HEK293 (cell line): Measurements from ENCODE around the gene KCP.

Experiments
- CTCF ChIA-PET: fragments of 350-600 bp; formaldehyde crosslinking; extraction: SDS; loops from one replicate; lab custom pipeline; 2021; ENCODE audit warnings: antibody characterized with exemption; lab: Yijun Ruan, JAX
- POLR2A ChIA-PET: fragments of 300-600 bp; formaldehyde crosslinking; extraction: SDS; loops from one replicate; lab custom pipeline; 2020; ENCODE audit warnings: antibody characterized with exemption, inconsistent platforms; lab: Yijun Ruan, JAX
- H3K27ac ChIP-seq: fragments of 200-500 bp; sonication (Bioruptor generic); 2 replicates; pipeline ENCODE4 v1.5.1; 2014; ENCODE audit warnings: low read depth, low read length, control low read depth, inconsistent platforms; ENCODE audit errors: extremely low read depth
- H3K36me3 ChIP-seq, 2 experiments: fragments of 200-500 bp in 1 of 2; sonication (Bioruptor generic) in 1 of 2; 1 replicate in 1 of 2; 2 replicates in 1 of 2; pipeline ENCODE4 v1.5.1; 2014 to 2017; ENCODE audit warnings: inconsistent platforms in 2 of 2, low read length in 2 of 2; ENCODE audit not compliant: control insufficient read depth in 2 of 2, insufficient read depth in 1 of 2
- H3K4me1 ChIP-seq: fragments of 200-500 bp; sonication (Bioruptor generic); 2 replicates; pipeline ENCODE4 v1.5.1; 2014; ENCODE audit warnings: mild to moderate bottlenecking, low read length, inconsistent platforms; ENCODE audit not compliant: control insufficient read depth, insufficient read depth
- H3K4me3 ChIP-seq: 2 replicates; pipeline ENCODE4 v1.5.1; 2011; ENCODE audit warnings: low read depth, mild to moderate bottlenecking, control low read depth, low read length, moderate library complexity
- H3K9me3 ChIP-seq: fragments of 200-500 bp; sonication (Bioruptor generic); 2 replicates; pipeline ENCODE4 v1.5.1; 2014; ENCODE audit warnings: low read depth, low read length, inconsistent platforms; ENCODE audit not compliant: control insufficient read depth, insufficient read depth
- EGR2 ChIP-seq: fragments of 450-650 bp; formaldehyde crosslinking; IDR thresholded peaks from 2 replicates; pipeline ENCODE4 v1.5.1; 2016; ENCODE audit warnings: low read depth, missing biosample characterization, missing genetic modification characterization
- FEZF1 ChIP-seq: fragments of 450-650 bp; formaldehyde crosslinking; IDR thresholded peaks from 2 replicates; pipeline ENCODE4 v1.5.1; 2016; ENCODE audit warnings: missing biosample characterization, missing genetic modification characterization
- IKZF3 ChIP-seq: fragments of 450-650 bp; IDR thresholded peaks from 2 replicates; pipeline ENCODE4 v1.5.0; 2018; ENCODE audit warnings: missing biosample characterization, mild to moderate bottlenecking, missing genetic modification characterization, moderate library complexity
- KLF10 ChIP-seq: fragments of 450-650 bp; IDR thresholded peaks from 2 replicates; pipeline ENCODE4 v1.5.1; 2018; ENCODE audit warnings: missing biosample characterization, mild to moderate bottlenecking, missing genetic modification characterization
- PRDM1 ChIP-seq: fragments of 450-650 bp; formaldehyde crosslinking; IDR thresholded peaks from 2 replicates; pipeline ENCODE4; 2016; ENCODE audit warnings: missing biosample characterization, missing genetic modification characterization
- SP7 ChIP-seq: fragments of 450-650 bp; formaldehyde crosslinking; IDR thresholded peaks from 2 replicates; pipeline ENCODE4 v1.5.1; 2016; ENCODE audit warnings: missing biosample characterization, missing genetic modification characterization
- ZBTB21 ChIP-seq: fragments of 450-650 bp; formaldehyde crosslinking; IDR thresholded peaks from 2 replicates; pipeline ENCODE4 v1.5.1; 2017; ENCODE audit warnings: missing biosample characterization, missing genetic modification characterization
- ZNF10 ChIP-seq: fragments of 450-650 bp; formaldehyde crosslinking; IDR thresholded peaks from 2 replicates; pipeline ENCODE4 v1.5.1; 2017; ENCODE audit warnings: missing biosample characterization, missing genetic modification characterization
- ZNF132 ChIP-seq: fragments of 450-650 bp; formaldehyde crosslinking; IDR thresholded peaks from 2 replicates; pipeline ENCODE4 v1.5.1; 2017; ENCODE audit warnings: missing biosample characterization, missing genetic modification characterization, borderline replicate concordance
- ZNF214 ChIP-seq: fragments of 450-650 bp; formaldehyde crosslinking; IDR thresholded peaks from 2 replicates; pipeline ENCODE4 v1.5.1; 2017; ENCODE audit warnings: missing biosample characterization, mild to moderate bottlenecking, missing genetic modification characterization, borderline replicate concordance
- ZNF302 ChIP-seq: fragments of 450-650 bp; formaldehyde crosslinking; IDR thresholded peaks from 2 replicates; pipeline ENCODE4 v1.5.1; 2016; ENCODE audit warnings: missing biosample characterization, missing genetic modification characterization, low read depth
- ZNF391 ChIP-seq: fragments of 450-650 bp; formaldehyde crosslinking; IDR thresholded peaks from 2 replicates; pipeline ENCODE4 v1.5.1; 2016; ENCODE audit warnings: low read depth, missing biosample characterization, missing genetic modification characterization, borderline replicate concordance
- ZNF48 ChIP-seq: fragments of 450-650 bp; formaldehyde crosslinking; IDR thresholded peaks from 2 replicates; pipeline ENCODE4 v1.5.1; 2016; ENCODE audit warnings: missing biosample characterization, missing genetic modification characterization
- ZNF560 ChIP-seq: fragments of 450-650 bp; formaldehyde crosslinking; IDR thresholded peaks from 2 replicates; pipeline ENCODE4 v1.5.1; 2017; ENCODE audit warnings: missing biosample characterization, missing genetic modification characterization, borderline replicate concordance
- ZNF561 ChIP-seq: fragments of 450-650 bp; IDR thresholded peaks from 2 replicates; pipeline ENCODE4 v1.5.1; 2018; ENCODE audit warnings: missing biosample characterization, missing genetic modification characterization, borderline replicate concordance
- ZNF626 ChIP-seq: fragments of 450-650 bp; sonication (Bioruptor Pico); formaldehyde crosslinking; IDR thresholded peaks from 2 replicates; pipeline ENCODE4 v1.5.1; 2018; ENCODE audit warnings: missing biosample characterization, missing genetic modification characterization, inconsistent platforms
- ZNF670 ChIP-seq: fragments of 450-650 bp; formaldehyde crosslinking; IDR thresholded peaks from 2 replicates; pipeline ENCODE4 v1.5.1; 2016; ENCODE audit warnings: missing biosample characterization, missing genetic modification characterization, low read depth
- ZNF701 ChIP-seq: fragments of 450-650 bp; formaldehyde crosslinking; IDR thresholded peaks from 2 replicates; pipeline ENCODE4 v1.5.1; 2016; ENCODE audit warnings: missing biosample characterization, missing genetic modification characterization
- ZNF791 ChIP-seq: fragments of 450-650 bp; formaldehyde crosslinking; IDR thresholded peaks from 2 replicates; pipeline ENCODE4 v1.5.1; 2016; ENCODE audit warnings: missing biosample characterization, missing genetic modification characterization
- ZNF837 ChIP-seq: fragments of 450-650 bp; formaldehyde crosslinking; IDR thresholded peaks from 2 replicates; pipeline ENCODE4 v1.5.1; 2016; ENCODE audit warnings: missing biosample characterization, missing genetic modification characterization
- ZNF843 ChIP-seq: fragments of 450-650 bp; formaldehyde crosslinking; IDR thresholded peaks from 2 replicates; pipeline ENCODE4 v1.5.1; 2016; ENCODE audit warnings: missing biosample characterization, missing genetic modification characterization
- TF ChIP-seq, protein P1 (sequence below): fragments of 450-650 bp; formaldehyde crosslinking; IDR thresholded peaks from 2 replicates; pipeline ENCODE4 v1.5.1; 2017; ENCODE audit warnings: missing biosample characterization, missing genetic modification characterization
- TF ChIP-seq, protein P2 (sequence below): fragments of 450-650 bp; formaldehyde crosslinking; IDR thresholded peaks from 2 replicates; pipeline ENCODE4 v1.5.1; 2016; ENCODE audit warnings: missing biosample characterization, missing genetic modification characterization
- TF ChIP-seq, protein P3 (sequence below): fragments of 450-650 bp; formaldehyde crosslinking; IDR thresholded peaks from 2 replicates; pipeline ENCODE4 v1.5.1; 2016; ENCODE audit warnings: missing biosample characterization, missing genetic modification characterization

Gene KCP

DNA sequence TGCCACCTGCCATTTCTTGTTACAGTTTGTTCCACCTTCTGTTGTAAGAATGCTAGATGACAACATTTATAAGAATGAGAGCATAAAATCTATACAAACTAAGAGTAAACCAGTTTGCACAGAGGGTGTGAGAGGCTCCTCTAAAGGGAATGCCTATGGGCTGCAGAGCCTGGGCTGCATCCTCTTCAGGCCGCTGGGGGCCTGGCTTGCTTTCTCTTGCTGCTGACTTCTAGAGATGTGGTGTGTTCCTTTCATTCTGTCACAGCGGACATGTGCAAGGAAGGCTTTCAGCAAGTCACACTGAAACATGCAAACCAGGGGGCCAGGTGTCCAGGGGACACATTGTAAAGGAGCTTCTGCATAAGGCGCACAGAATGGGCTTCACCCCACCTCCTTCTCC lies 55.0 kb downstream of the KCP start (continued):
- TF ChIP-seq PRDM1 (tag by site-specific recombination): no peak

DNA sequence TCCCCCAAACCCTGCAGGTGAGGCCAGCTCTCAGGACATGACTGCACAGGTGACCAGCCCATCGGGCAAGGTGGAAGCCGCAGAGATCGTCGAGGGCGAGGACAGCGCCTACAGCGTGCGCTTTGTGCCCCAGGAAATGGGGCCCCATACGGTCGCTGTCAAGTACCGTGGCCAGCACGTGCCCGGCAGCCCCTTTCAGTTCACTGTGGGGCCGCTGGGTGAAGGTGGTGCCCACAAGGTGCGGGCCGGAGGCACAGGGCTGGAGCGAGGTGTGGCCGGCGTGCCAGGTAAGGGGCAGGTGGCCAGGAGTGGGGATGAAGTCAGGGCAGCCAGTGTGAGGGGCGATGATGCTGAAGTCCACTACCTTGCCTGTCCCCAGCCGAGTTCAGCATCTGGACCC lies 56.1 kb downstream of the KCP start:
- ChIA-PET POLR2A (no interaction called here), CTCF (no interaction called here)
- H3K36me3 ChIP-seq: peaks cover 0 to 81% of the 10 kb centered on the region in 2 experiments; a peak in 1 of 3 replicates
- no peak overlapping the region for H3K27ac ChIP-seq
- TF ChIP-seq ZNF560 (tag by site-specific recombination): no peak
- no peak for TF ChIP-seq ZBTB21 (tag by site-specific recombination)
- TF ChIP-seq ZNF791 (tag by site-specific recombination): no peak
- TF ChIP-seq ZNF132 (tag by site-specific recombination): no peak
- TF ChIP-seq ZNF48: no peak
- no peak for TF ChIP-seq ZNF701 (tag by site-specific recombination)
- no peak for TF ChIP-seq ZNF214 (tag by site-specific recombination)
- TF ChIP-seq ZNF561 (tag by site-specific recombination): no peak
- TF ChIP-seq ZNF837 (tag by site-specific recombination): no peak
- no peak for TF ChIP-seq ZNF10 (tag by site-specific recombination)
- TF ChIP-seq, protein P1, sequence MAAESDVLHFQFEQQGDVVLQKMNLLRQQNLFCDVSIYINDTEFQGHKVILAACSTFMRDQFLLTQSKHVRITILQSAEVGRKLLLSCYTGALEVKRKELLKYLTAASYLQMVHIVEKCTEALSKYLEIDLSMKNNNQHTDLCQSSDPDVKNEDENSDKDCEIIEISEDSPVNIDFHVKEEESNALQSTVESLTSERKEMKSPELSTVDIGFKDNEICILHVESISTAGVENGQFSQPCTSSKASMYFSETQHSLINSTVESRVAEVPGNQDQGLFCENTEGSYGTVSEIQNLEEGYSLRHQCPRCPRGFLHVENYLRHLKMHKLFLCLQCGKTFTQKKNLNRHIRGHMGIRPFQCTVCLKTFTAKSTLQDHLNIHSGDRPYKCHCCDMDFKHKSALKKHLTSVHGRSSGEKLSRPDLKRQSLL: no peak
- TF ChIP-seq, protein P2, sequence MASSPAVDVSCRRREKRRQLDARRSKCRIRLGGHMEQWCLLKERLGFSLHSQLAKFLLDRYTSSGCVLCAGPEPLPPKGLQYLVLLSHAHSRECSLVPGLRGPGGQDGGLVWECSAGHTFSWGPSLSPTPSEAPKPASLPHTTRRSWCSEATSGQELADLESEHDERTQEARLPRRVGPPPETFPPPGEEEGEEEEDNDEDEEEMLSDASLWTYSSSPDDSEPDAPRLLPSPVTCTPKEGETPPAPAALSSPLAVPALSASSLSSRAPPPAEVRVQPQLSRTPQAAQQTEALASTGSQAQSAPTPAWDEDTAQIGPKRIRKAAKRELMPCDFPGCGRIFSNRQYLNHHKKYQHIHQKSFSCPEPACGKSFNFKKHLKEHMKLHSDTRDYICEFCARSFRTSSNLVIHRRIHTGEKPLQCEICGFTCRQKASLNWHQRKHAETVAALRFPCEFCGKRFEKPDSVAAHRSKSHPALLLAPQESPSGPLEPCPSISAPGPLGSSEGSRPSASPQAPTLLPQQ (tag by site-specific recombination): no peak
- no peak for TF ChIP-seq FEZF1 (tag by site-specific recombination)
- no peak for TF ChIP-seq ZNF670 (tag by site-specific recombination)
- no peaks in the 10 kb centered on the region for H3K4me1 ChIP-seq
- H3K9me3 ChIP-seq: no peaks in the 10 kb centered on the region
- H3K4me3 ChIP-seq: no peak overlapping the region

DNA sequence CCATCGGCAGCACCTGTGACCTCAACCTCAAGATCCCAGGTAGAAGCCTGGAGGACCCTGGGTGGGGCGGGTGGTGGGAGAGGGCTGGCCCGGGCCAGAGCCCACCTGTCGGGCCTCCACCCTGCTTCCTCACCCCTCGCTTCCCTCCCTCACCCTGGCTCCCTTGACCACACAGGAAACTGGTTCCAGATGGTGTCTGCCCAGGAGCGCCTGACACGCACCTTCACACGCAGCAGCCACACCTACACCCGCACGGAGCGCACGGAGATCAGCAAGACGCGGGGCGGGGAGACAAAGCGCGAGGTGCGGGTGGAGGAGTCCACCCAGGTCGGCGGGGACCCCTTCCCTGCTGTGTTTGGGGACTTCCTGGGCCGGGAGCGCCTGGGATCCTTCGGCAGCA lies 56.7 kb downstream of the KCP start:
- CTCF ChIA-PET: no interaction called here
- Histone ChIP-seq H3K4me1 (no peaks in the 10 kb centered on the region), H3K9me3 (no peaks in the 10 kb centered on the region), H3K36me3 (peaks cover 0 to 86% of the 10 kb centered on the region in 2 experiments; a peak in 1 of 3 replicates), H3K4me3 (no peak overlapping the region), H3K27ac (no peak overlapping the region)
- no peak for TF ChIP-seq SP7 (tag by site-specific recombination)
- no peak for TF ChIP-seq ZNF843 (tag by site-specific recombination)
- TF ChIP-seq IKZF3: no peak
- POLR2A ChIA-PET: no interaction called here

DNA sequence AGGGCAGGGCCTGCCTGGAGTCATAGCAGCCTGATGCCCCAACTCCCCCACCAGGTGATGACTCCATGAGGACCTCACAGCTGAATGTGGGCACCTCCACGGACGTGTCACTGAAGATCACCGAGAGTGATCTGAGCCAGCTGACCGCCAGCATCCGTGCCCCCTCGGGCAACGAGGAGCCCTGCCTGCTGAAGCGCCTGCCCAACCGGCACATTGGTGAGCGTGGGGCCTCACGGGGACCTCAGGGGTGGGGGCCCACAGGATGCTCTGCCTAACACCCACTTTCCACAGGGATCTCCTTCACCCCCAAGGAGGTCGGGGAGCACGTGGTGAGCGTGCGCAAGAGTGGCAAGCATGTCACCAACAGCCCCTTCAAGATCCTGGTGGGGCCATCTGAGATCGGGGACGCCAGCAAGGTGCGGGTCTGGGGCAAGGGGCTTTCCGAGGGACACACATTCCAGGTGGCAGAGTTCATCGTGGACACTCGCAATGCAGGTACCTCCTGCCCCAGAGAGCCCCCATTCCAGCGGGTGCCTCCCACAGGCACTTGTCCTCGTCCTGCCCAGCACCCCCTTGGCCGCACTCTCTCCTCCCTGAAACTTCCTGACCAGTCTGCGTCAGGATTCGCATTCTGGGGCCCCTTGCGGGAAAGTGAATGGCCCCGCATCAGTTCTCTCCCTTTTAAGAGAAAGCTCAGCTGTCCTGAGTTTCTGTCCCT lies 57.8 kb downstream of the KCP start:
- POLR2A ChIA-PET: no interaction called here
- Histone ChIP-seq H3K9me3 (no peaks in the 10 kb centered on the region), H3K36me3 (peaks cover 0 to 91% of the 10 kb centered on the region in 2 experiments; a peak in 1 of 3 replicates), H3K4me1 (no peaks in the 10 kb centered on the region), H3K27ac (no peak overlapping the region), H3K4me3 (no peak overlapping the region)
- CTCF ChIA-PET: interaction anchor here (0.7 kb wide), 1 partner anchor 12 kb away, joined by 4 read pairs; no protein-coding TSS in a partner anchor
- 0 out of 2 replicates have a peak, but pooled peaks have one; percentile 39 for TF ChIP-seq PRDM1 (tag by site-specific recombination)
- no peak for TF ChIP-seq ZNF391 (tag by site-specific recombination)
- no peak for TF ChIP-seq ZNF302 (tag by site-specific recombination)
- TF ChIP-seq, protein P2 (tag by site-specific recombination): 0 out of 2 replicates have a peak, but pooled peaks have one; percentile 27
- TF ChIP-seq KLF10 (tag by site-specific recombination): no peak
- TF ChIP-seq, protein P3, sequence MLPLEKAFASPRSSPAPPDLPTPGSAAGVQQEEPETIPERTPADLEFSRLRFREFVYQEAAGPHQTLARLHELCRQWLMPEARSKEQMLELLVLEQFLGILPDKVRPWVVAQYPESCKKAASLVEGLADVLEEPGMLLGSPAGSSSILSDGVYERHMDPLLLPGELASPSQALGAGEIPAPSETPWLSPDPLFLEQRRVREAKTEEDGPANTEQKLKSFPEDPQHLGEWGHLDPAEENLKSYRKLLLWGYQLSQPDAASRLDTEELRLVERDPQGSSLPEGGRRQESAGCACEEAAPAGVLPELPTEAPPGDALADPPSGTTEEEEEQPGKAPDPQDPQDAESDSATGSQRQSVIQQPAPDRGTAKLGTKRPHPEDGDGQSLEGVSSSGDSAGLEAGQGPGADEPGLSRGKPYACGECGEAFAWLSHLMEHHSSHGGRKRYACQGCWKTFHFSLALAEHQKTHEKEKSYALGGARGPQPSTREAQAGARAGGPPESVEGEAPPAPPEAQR (tag by site-specific recombination): no peak
- TF ChIP-seq EGR2 (tag by site-specific recombination): no peak
- TF ChIP-seq ZNF843 (tag by site-specific recombination): no peak
- TF ChIP-seq ZNF626 (tag by site-specific recombination): no peak
